H9 (cell line): Measurements from ENCODE around the gene LYZL2. TPM values are rescaled to one million over a fixed set of nuclear protein-coding genes. Genes with fewer than 3 reads are reported as not detected.
"Not testable (repeated sequence)": the region's sequence is repeated elsewhere in the genome, so short reads cannot be mapped to it uniquely, and the experiment has no call there.

ENCODE experiments used
- DNase-seq: peaks from one replicate; pipeline ENCODE4 v3.0.0-alpha.2; 2017
- H2AFZ ChIP-seq: one replicate; pipeline ENCODE4 v1.6.1; 2013; ENCODE audit warnings: mild to moderate bottlenecking, low read length, control low read depth, moderate library complexity
- H2AK5ac ChIP-seq: 2 replicates; pipeline ENCODE4 v1.6.1; 2013; ENCODE audit warnings: low read length, control low read depth, mixed read lengths; ENCODE audit not compliant: insufficient read length
- H2BK120ac ChIP-seq: one replicate; pipeline ENCODE4 v1.6.1; 2013; ENCODE audit warnings: low read depth, mild to moderate bottlenecking, low read length, control low read depth, inconsistent platforms; ENCODE audit not compliant: poor library complexity, severe bottlenecking
- H2BK12ac ChIP-seq: 2 replicates; pipeline ENCODE4 v1.6.1; 2013; ENCODE audit warnings: low read length, control low read depth, mixed read lengths, low read depth; ENCODE audit not compliant: insufficient read length
- H2BK15ac ChIP-seq: 2 replicates; pipeline ENCODE4 v1.6.1; 2013; ENCODE audit warnings: low read depth, low read length, control low read depth
- H2BK20ac ChIP-seq: one replicate; pipeline ENCODE4 v1.6.1; 2013; ENCODE audit warnings: low read depth, mild to moderate bottlenecking, low read length, control low read depth, inconsistent platforms; ENCODE audit not compliant: poor library complexity, severe bottlenecking
- H2BK5ac ChIP-seq: 2 replicates; pipeline ENCODE4 v1.6.1; 2013; ENCODE audit warnings: low read length, control low read depth, mixed read lengths; ENCODE audit not compliant: insufficient read length
- H3K14ac ChIP-seq: 2 replicates; pipeline ENCODE4 v1.6.1; 2013; ENCODE audit warnings: low read length, control low read depth; ENCODE audit not compliant: insufficient read depth
- H3K18ac ChIP-seq: 2 replicates; pipeline ENCODE4 v1.6.1; 2013; ENCODE audit warnings: low read depth, mild to moderate bottlenecking, mixed read lengths, low read length, control low read depth; ENCODE audit not compliant: insufficient read length
- H3K23ac ChIP-seq: 2 replicates; pipeline ENCODE4 v1.6.1; 2013; ENCODE audit warnings: low read length, control low read depth, mixed read lengths, low read depth; ENCODE audit not compliant: insufficient read length
- H3K23me2 ChIP-seq: 2 replicates; pipeline ENCODE4 v1.6.1; 2013; ENCODE audit warnings: low read depth, mild to moderate bottlenecking, mixed read lengths, low read length, control low read depth; ENCODE audit not compliant: insufficient read length, poor library complexity, severe bottlenecking
- H3K27ac ChIP-seq: 2 replicates; pipeline ENCODE4 v1.5.1; 2013; ENCODE audit warnings: low read length, control low read depth, mixed read lengths, low read depth; ENCODE audit not compliant: insufficient read length
- H3K27me3 ChIP-seq: 2 replicates; pipeline ENCODE4 v1.6.1; 2013; ENCODE audit warnings: low read length, control low read depth, inconsistent platforms; ENCODE audit not compliant: insufficient read depth
- H3K4ac ChIP-seq: 2 replicates; pipeline ENCODE4 v1.6.1; 2013; ENCODE audit warnings: low read depth, mild to moderate bottlenecking, control low read depth, inconsistent platforms, low read length, moderate library complexity
- H3K4me1 ChIP-seq: 2 replicates; pipeline ENCODE4 v1.6.1; 2013; ENCODE audit warnings: low read length, control low read depth, inconsistent platforms; ENCODE audit not compliant: insufficient read depth
- H3K4me2 ChIP-seq: 2 replicates; pipeline ENCODE4 v1.6.1; 2013; ENCODE audit warnings: low read length, control low read depth, mixed read lengths; ENCODE audit not compliant: insufficient read length, insufficient read depth
- H3K56ac ChIP-seq: 2 replicates; pipeline ENCODE4 v1.6.1; 2013; ENCODE audit warnings: low read depth, mild to moderate bottlenecking, mixed read lengths, low read length, control low read depth; ENCODE audit not compliant: insufficient read length
- H3K79me1 ChIP-seq: 2 replicates; pipeline ENCODE4 v1.6.1; 2013; ENCODE audit warnings: low read depth, mild to moderate bottlenecking, moderate library complexity, low read length, control low read depth, inconsistent platforms; ENCODE audit not compliant: insufficient read depth, poor library complexity, severe bottlenecking
- H3K79me2 ChIP-seq: 2 replicates; pipeline ENCODE4 v1.6.1; 2013; ENCODE audit warnings: low read length, control low read depth, inconsistent platforms; ENCODE audit not compliant: insufficient read depth
- H3K9ac ChIP-seq: 2 replicates; pipeline ENCODE4 v1.6.1; 2013; ENCODE audit warnings: low read length, control low read depth, mixed read lengths; ENCODE audit not compliant: insufficient read length; ENCODE audit errors: extremely low read depth
- H3K9me3 ChIP-seq: one replicate; pipeline ENCODE4 v1.6.1; 2013; ENCODE audit warnings: low read depth, low read length, inconsistent platforms; ENCODE audit not compliant: control insufficient read depth
- H3T11ph ChIP-seq: one replicate; pipeline ENCODE4 v1.6.1; 2013; ENCODE audit warnings: mild to moderate bottlenecking, low read length, control low read depth, inconsistent platforms
- H4K20me1 ChIP-seq: one replicate; pipeline ENCODE4 v1.6.1; 2013; ENCODE audit not compliant: control insufficient read depth, insufficient read length, insufficient read depth
- H4K5ac ChIP-seq: 2 replicates; pipeline ENCODE4 v1.6.1; 2013; ENCODE audit warnings: low read depth, mild to moderate bottlenecking, mixed read lengths, low read length, control low read depth; ENCODE audit not compliant: insufficient read length
- H4K8ac ChIP-seq: replicated peaks from 2 replicates; pipeline ENCODE4 v1.6.1; 2013; ENCODE audit warnings: low read length, control low read depth, mixed read lengths, low read depth; ENCODE audit not compliant: insufficient read length
- H4K91ac ChIP-seq: 2 replicates; pipeline ENCODE4 v1.6.1; 2013; ENCODE audit warnings: low read depth, mild to moderate bottlenecking, moderate library complexity, mixed read lengths, low read length, control low read depth; ENCODE audit not compliant: insufficient read length
- H3K27ac Mint-ChIP-seq, 3 experiments: 2 replicates in 2 of 3; 3 replicates in 1 of 3; pipeline ENCODE4 v1.8.0; 2020 to 2021; ENCODE audit warnings: mixed read lengths in 3 of 3, mild to moderate bottlenecking in 1 of 3, moderate library complexity in 1 of 3
- H3K27me3 Mint-ChIP-seq: 2 replicates; pipeline ENCODE4 v1.8.0; 2021; ENCODE audit warnings: low read depth, mild to moderate bottlenecking, moderate library complexity, mixed read lengths
- H3K36me3 Mint-ChIP-seq, 3 experiments: 2 replicates in 2 of 3; 3 replicates in 1 of 3; pipeline ENCODE4 v1.8.0; 2020 to 2021; ENCODE audit warnings: low read depth in 3 of 3, mixed read lengths in 3 of 3; ENCODE audit not compliant: insufficient read depth in 1 of 3
- H3K4me1 Mint-ChIP-seq, 2 experiments: 2 replicates each; pipeline ENCODE4 v1.8.0; 2020; ENCODE audit warnings: mixed read lengths in 2 of 2
- H3K4me3 Mint-ChIP-seq, 2 experiments: 2 replicates in 1 of 2; 3 replicates in 1 of 2; pipeline ENCODE4 v1.8.0; 2020 to 2021; ENCODE audit warnings: mild to moderate bottlenecking in 2 of 2, mixed read lengths in 2 of 2, moderate library complexity in 1 of 2
- H3K9me3 Mint-ChIP-seq, 2 experiments: 2 replicates in 1 of 2; 3 replicates in 1 of 2; pipeline ENCODE4 v1.8.0; 2020; ENCODE audit warnings: mild to moderate bottlenecking in 2 of 2, mixed read lengths in 2 of 2, moderate library complexity in 1 of 2
- CTCF ChIP-seq: fragments of 200-600 bp; sonication (generic); conservative IDR thresholded peaks from 3 replicates; pipeline ENCODE4 v1.8.0; 2021; ENCODE audit warnings: antibody characterized with exemption, mild to moderate bottlenecking
- WGBS: extraction: QIAGEN DNeasy Blood & Tissue Kit; methylation state at CpG from one replicate; pipeline ENCODE4 v1.1.7; 2013; ENCODE audit warnings: missing lambda C conversion rate, low lambda C conversion rate, mixed read lengths; ENCODE audit not compliant: insufficient read length; ENCODE audit errors: extremely low coverage; 5-methylcytosine and 5-hydroxymethylcytosine counted together
- total RNA-seq: library from RNA; stranded (reverse); gene quantifications from 2 replicates; pipeline ENCODE4 v1.2.1, GENCODE V29; 2021

The LYZL2 gene
- total RNA-seq, 1 experiment from 2014 or later = not detected

- H3K9ac ChIP-seq = no peak overlapping the region
- no peak overlapping the region for H2BK5ac ChIP-seq
- no peaks in the 10 kb centered on the region for H4K20me1 ChIP-seq
- H2BK120ac ChIP-seq = no peak overlapping the region
- no peak overlapping the region for H2BK20ac ChIP-seq
- H4K91ac ChIP-seq = no peak overlapping the region
- no peak overlapping the region for H3K27ac ChIP-seq
- H3K4me3 Mint-ChIP-seq = no peak overlapping the region
- H3K27ac Mint-ChIP-seq = no peak overlapping the region
- TF ChIP-seq CTCF = no peak
- peaks cover 15 to 30% of the 10 kb centered on the region in 2 experiments for H3K4me1 Mint-ChIP-seq
- H2AK5ac ChIP-seq = no peak overlapping the region
- H3K79me1 ChIP-seq = no peaks in the 10 kb centered on the region
- no peak overlapping the region for H2BK12ac ChIP-seq
- no peaks in the 10 kb centered on the region for H3K27me3 ChIP-seq
- no peak for DNase-seq
- no peaks in the 10 kb centered on the region; the same call in 1 of the 2 replicates for H3K4me1 ChIP-seq
- no peaks in the 10 kb centered on the region; a peak in 1 of 5 replicates for H3K9me3 Mint-ChIP-seq
- H4K8ac ChIP-seq = no peak overlapping the region
- H2BK15ac ChIP-seq = no peak overlapping the region
- no peak overlapping the region for H4K5ac ChIP-seq
- H3K23ac ChIP-seq = no peak overlapping the region
- H3K36me3 Mint-ChIP-seq = no peaks in the 10 kb centered on the region
- no peaks in the 10 kb centered on the region for H3K9me3 ChIP-seq
- H3K4ac ChIP-seq = no peak overlapping the region
- H3K4me2 ChIP-seq = no peak overlapping the region
- H3K56ac ChIP-seq = no peak overlapping the region
- no peaks in the 10 kb centered on the region for H3K79me2 ChIP-seq
- H3K18ac ChIP-seq = no peak overlapping the region
- H3T11ph ChIP-seq = no peak overlapping the region
- no peak overlapping the region for H3K14ac ChIP-seq
- no CpG with 5 or more reads among the region's 6 CpGs for WGBS
- H2AFZ ChIP-seq = no peak overlapping the region
- peaks cover 2% of the 10 kb centered on the region for H3K27me3 Mint-ChIP-seq
- no peaks in the 10 kb centered on the region for H3K23me2 ChIP-seq
Measured at GRCh38 chr10:30662814-30663213, 33.3 kb upstream of the LYZL2 start.

- WGBS = no CpG with 5 or more reads among the region's 3 CpGs
- not testable (repeated sequence) for H3K4me2 ChIP-seq, H3K4me3 Mint-ChIP-seq
Measured at GRCh38 chr10:30660314-30660713, 30.8 kb upstream of the LYZL2 start.

More at GRCh38 chr10:30660314-30660713, 30.8 kb upstream of the LYZL2 start:
- H3K4me1 ChIP-seq, H3K23ac ChIP-seq, H2AFZ ChIP-seq, H3K4ac ChIP-seq, H3K79me2 ChIP-seq, H3K27me3 ChIP-seq, H4K20me1 ChIP-seq, H3K79me1 ChIP-seq, H4K5ac ChIP-seq, H3K18ac ChIP-seq, H3T11ph ChIP-seq, H3K27ac Mint-ChIP-seq, H3K23me2 ChIP-seq, H3K27ac ChIP-seq, H2BK5ac ChIP-seq, H3K36me3 Mint-ChIP-seq, H4K8ac ChIP-seq, H3K9me3 ChIP-seq, H3K56ac ChIP-seq, H2BK12ac ChIP-seq, H2BK15ac ChIP-seq, H2BK20ac ChIP-seq, H3K9ac ChIP-seq, H3K14ac ChIP-seq, H2AK5ac ChIP-seq, DNase-seq, H4K91ac ChIP-seq, H3K9me3 Mint-ChIP-seq, H3K27me3 Mint-ChIP-seq, H2BK120ac ChIP-seq: not testable (repeated sequence)
- H3K4me1 Mint-ChIP-seq = peaks cover 18 to 35% of the 10 kb centered on the region in 2 experiments
